HepG2 (cell line): Measurements from ENCODE around the gene MEPCE. TPM values are rescaled to one million over a fixed set of nuclear protein-coding genes. Genes with fewer than 3 reads are reported as not detected.

Experiments
- ATAC-seq: fragments of 200-7000 bp; cut with Tn5 transposase; 3 replicates; pipeline ENCODE4 v1.9.1; 2020; ENCODE audit warnings: mild to moderate bottlenecking, moderate library complexity
- Bru-seq: library from RNA; stranded (reverse); fragments of 400-500 nt; gene quantifications from one replicate; lab custom pipeline; 2021; lab: Mats Ljungman, UMichigan
- BruChase-seq, 2 experiments: library from RNA; stranded (reverse); fragments of 400-500 nt; gene quantifications; one replicate each; lab custom pipeline; 2021; lab: Mats Ljungman, UMichigan
- BruUV-seq: library from RNA; stranded (reverse); fragments of 400-500 nt; replicated peaks from 2 replicates; lab custom pipeline; 2021; lab: Mats Ljungman, UMichigan
- CTCF ChIA-PET: fragments of 300-600 bp; formaldehyde crosslinking; extraction: SDS; loops from one replicate; lab custom pipeline; 2021; ENCODE audit warnings: low total read pairs, inconsistent platforms, low intra/inter-chr PET ratio; lab: Yijun Ruan, JAX
- POLR2A ChIA-PET: fragments of 350-600 bp; sonication (Branson Sonifier 250); formaldehyde crosslinking; loops from one replicate; lab custom pipeline; 2020; ENCODE audit warnings: antibody characterized with exemption, inconsistent platforms; lab: Yijun Ruan, JAX
- DNase-seq: peaks from one replicate; pipeline ENCODE4 v3.0.0-alpha.2; 2015; ENCODE audit warnings: low spot score
- FAIRE-seq: peaks from 3 replicates; lab custom pipeline; 2011; peaks lifted over from hg19 to GRCh38; lab: Jason Lieb, UNC
- H2AFZ ChIP-seq: one replicate; pipeline ENCODE4 v1.6.1; 2011; ENCODE audit warnings: low read length, inconsistent platforms
- H3K27ac ChIP-seq: fragments of 300-600 bp; 3 replicates; pipeline ENCODE4 v1.8.0; 2011; ENCODE audit warnings: mixed run types, mild to moderate bottlenecking, mixed read lengths, low read length, inconsistent platforms; ENCODE audit not compliant: insufficient read depth; ENCODE audit errors: extremely low read length
- H3K27me3 ChIP-seq, 2 experiments: fragments of 200-600 bp in 1 of 2; 2 replicates in 1 of 2; 3 replicates in 1 of 2; pipeline versions ENCODE4 v1.6.0 to v1.8.0; 2011; ENCODE audit warnings: low read length in 2 of 2, mild to moderate bottlenecking in 2 of 2, moderate library complexity in 2 of 2, inconsistent platforms in 1 of 2; ENCODE audit not compliant: insufficient read depth in 2 of 2, control insufficient read depth in 1 of 2
- H3K36me3 ChIP-seq, 2 experiments: fragments of 200-600 bp in 1 of 2; replicated peaks in 1 of 2; 2 replicates in 1 of 2; 3 replicates in 1 of 2; pipeline versions ENCODE4 v1.5.1 to v1.8.0; 2011; ENCODE audit warnings: low read length in 2 of 2, inconsistent platforms in 1 of 2; ENCODE audit not compliant: insufficient read depth in 2 of 2, control insufficient read depth in 1 of 2
- H3K4me1 ChIP-seq: 2 replicates; pipeline ENCODE4 v1.5.1; 2012; ENCODE audit warnings: low read length, inconsistent platforms; ENCODE audit not compliant: insufficient read depth
- H3K4me2 ChIP-seq: 2 replicates; pipeline ENCODE4 v1.6.0; 2011; ENCODE audit warnings: low read depth, low read length, inconsistent platforms
- H3K4me3 ChIP-seq, 3 experiments: fragments of 200-600 bp in 1 of 3; sonication (generic), shearing (Covaris generic) in 1 of 3; replicated peaks in 1 of 3; 2 replicates each; pipeline ENCODE4 v1.5.1; 2011 to 2016; ENCODE audit warnings: low read length in 3 of 3, inconsistent platforms in 2 of 3, low read depth in 2 of 3, mild to moderate bottlenecking in 2 of 3, control low read depth in 1 of 3, mixed read lengths in 1 of 3; ENCODE audit not compliant: insufficient read depth in 1 of 3
- H3K79me2 ChIP-seq: one replicate; pipeline ENCODE4 v1.6.1; 2011; ENCODE audit warnings: low read length, inconsistent platforms; ENCODE audit not compliant: insufficient read depth
- H3K9ac ChIP-seq: 2 replicates; pipeline ENCODE4 v1.6.0; 2011; ENCODE audit warnings: mild to moderate bottlenecking, low read depth, low read length, inconsistent platforms; ENCODE audit not compliant: insufficient read depth
- H3K9me3 ChIP-seq: 2 replicates; pipeline ENCODE4 v1.5.1; 2012; ENCODE audit warnings: mild to moderate bottlenecking, low read length
- H4K20me1 ChIP-seq: 2 replicates; pipeline ENCODE4 v1.6.0; 2011; ENCODE audit warnings: inconsistent platforms, mild to moderate bottlenecking, low read length, moderate library complexity; ENCODE audit not compliant: insufficient read depth
- FOSL2 ChIP-seq: sonication (generic); formaldehyde crosslinking; IDR thresholded peaks from 2 replicates; pipeline ENCODE4 v1.4.0; 2020; ENCODE audit warnings: missing genetic modification reagents
- MTA1 ChIP-seq: sonication (generic); formaldehyde crosslinking; IDR thresholded peaks from 2 replicates; pipeline ENCODE4 v1.4.0; 2020; ENCODE audit warnings: missing genetic modification reagents, mild to moderate bottlenecking, borderline replicate concordance
- WGBS: methylation state at CpG from one replicate; pipeline ENCODE4 v1.1.6; 2017; ENCODE audit warnings: low lambda C conversion rate; 5-methylcytosine and 5-hydroxymethylcytosine counted together
- in situ Hi-C: cut with HindIII; loops from 2 replicates; pipeline ENCODE4 v1.10.0; 2017; ENCODE audit warnings: low pct_unique_long_range_greater_than_20kb; ENCODE audit not compliant: extremely low pct_ligation_motif_present
- intact Hi-C: fragments of 100-400 bp; cut with micrococcal nuclease; formaldehyde crosslinking; loops from one replicate; pipeline ENCODE4 v1.10.0; 2022; ENCODE audit not compliant: unreplicated experiment
- long read RNA-seq, 2 experiments: library from RNA in 1 of 2; library from polyadenylated mRNA in 1 of 2; stranded (forward) in 1 of 2; unstranded in 1 of 2; transcript quantifications; one replicate each; pipeline ENCODE4 v2.0.0, GENCODE V29; 2019 to 2022
- polyA minus RNA-seq, 3 experiments: library from RNA; depleted of rRNA, polyadenylated mRNA; stranded (reverse); fragments of >200 nt; gene quantifications; 2 replicates each; pipeline ENCODE4 v1.2.3, GENCODE V29; 2011; ENCODE audit warnings: low replicate concordance in 1 of 3
- polyA plus RNA-seq, 8 experiments: library from polyadenylated mRNA; depleted of rRNA in 3 of 8; stranded (reverse) in 7 of 8; unstranded in 1 of 8; fragments of >200 nt; fragmentation: Illumina TruSeq in 4 of 8; extraction: Trizol in 4 of 8; gene quantifications; 2 replicates each; pipeline versions ENCODE4 v1.2.1 to v1.2.3, GENCODE V29; 2011 to 2016; ENCODE audit warnings: low read depth in 4 of 8, missing spikeins in 1 of 8, mixed read lengths in 1 of 8; ENCODE audit not compliant: insufficient read depth in 1 of 8
- total RNA-seq, 5 experiments: library from RNA; depleted of rRNA; stranded (reverse); fragments of >200 nt; fragmentation: Illumina TruSeq; extraction: Trizol; gene quantifications; 2 replicates each; pipeline ENCODE4 v1.2.3, GENCODE V29; 2016; ENCODE audit warnings: low read depth in 1 of 5
- TF ChIP-seq, protein P1 (sequence below), 2 experiments: fragments of 450-650 bp in 1 of 2; sonication (generic) in 1 of 2; formaldehyde crosslinking in 1 of 2; IDR thresholded peaks; 2 replicates each; pipeline versions ENCODE4 v1.6.1 to v1.8.0; 2016 to 2022; ENCODE audit warnings: antibody characterized with exemption in 1 of 2, mild to moderate bottlenecking in 1 of 2, missing genetic modification reagents in 1 of 2

Gene MEPCE, protein sequence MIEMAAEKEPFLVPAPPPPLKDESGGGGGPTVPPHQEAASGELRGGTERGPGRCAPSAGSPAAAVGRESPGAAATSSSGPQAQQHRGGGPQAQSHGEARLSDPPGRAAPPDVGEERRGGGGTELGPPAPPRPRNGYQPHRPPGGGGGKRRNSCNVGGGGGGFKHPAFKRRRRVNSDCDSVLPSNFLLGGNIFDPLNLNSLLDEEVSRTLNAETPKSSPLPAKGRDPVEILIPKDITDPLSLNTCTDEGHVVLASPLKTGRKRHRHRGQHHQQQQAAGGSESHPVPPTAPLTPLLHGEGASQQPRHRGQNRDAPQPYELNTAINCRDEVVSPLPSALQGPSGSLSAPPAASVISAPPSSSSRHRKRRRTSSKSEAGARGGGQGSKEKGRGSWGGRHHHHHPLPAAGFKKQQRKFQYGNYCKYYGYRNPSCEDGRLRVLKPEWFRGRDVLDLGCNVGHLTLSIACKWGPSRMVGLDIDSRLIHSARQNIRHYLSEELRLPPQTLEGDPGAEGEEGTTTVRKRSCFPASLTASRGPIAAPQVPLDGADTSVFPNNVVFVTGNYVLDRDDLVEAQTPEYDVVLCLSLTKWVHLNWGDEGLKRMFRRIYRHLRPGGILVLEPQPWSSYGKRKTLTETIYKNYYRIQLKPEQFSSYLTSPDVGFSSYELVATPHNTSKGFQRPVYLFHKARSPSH
- total RNA-seq (2016; rRNA removed; fragmentation: Illumina TruSeq; extraction: Trizol) (22.6 and 26.0 TPM in 2 replicates), polyA plus RNA-seq (2011; rRNA removed) (12.3 and 12.7 TPM in 2 replicates), polyA minus RNA-seq (2011; rRNA and poly(A)+ RNA removed; ENCODE audit: low replicate concordance) (44.0 and 89.0 TPM in 2 replicates), Bru-seq, nascent RNA (percentile 90 among the genes with signal in this experiment), BruChase-seq, experiment 1, labeled RNA remaining after a 6-hour chase (percentile 84 among the genes with signal in this experiment), BruChase-seq, experiment 2, labeled RNA remaining after a 2-hour chase (percentile 95 among the genes with signal in this experiment)
- total RNA-seq (2016; cell fraction: cytosol; rRNA removed; fragmentation: Illumina TruSeq; extraction: Trizol; ENCODE audit: low read depth), result 3.8 and 3.9 TPM in 2 replicates
- 20.2 and 25.7 TPM in 2 replicates for total RNA-seq (2016; cell fraction: insoluble cytoplasmic fraction; rRNA removed; fragmentation: Illumina TruSeq; extraction: Trizol)
- total RNA-seq (2016; cell fraction: membrane; rRNA removed; fragmentation: Illumina TruSeq; extraction: Trizol), result 12.8 and 14.8 TPM in 2 replicates
- total RNA-seq (2016; cell fraction: nucleus; rRNA removed; fragmentation: Illumina TruSeq; extraction: Trizol), result 14.9 and 18.9 TPM in 2 replicates
- polyA plus RNA-seq (2011; cell fraction: cytosol; rRNA removed), result 9.2 and 10.6 TPM in 2 replicates
- polyA plus RNA-seq (2011; cell fraction: nucleus; rRNA removed), result 18.9 and 27.3 TPM in 2 replicates
- 14.6 and 17.9 TPM in 2 replicates for polyA plus RNA-seq (2012)
- 3.0 and 3.3 TPM in 2 replicates for polyA plus RNA-seq (2016; cell fraction: cytosol; fragmentation: Illumina TruSeq; extraction: Trizol; ENCODE audit: low read depth)
- polyA plus RNA-seq (2016; cell fraction: insoluble cytoplasmic fraction; fragmentation: Illumina TruSeq; extraction: Trizol; ENCODE audit: low read depth), result 20.4 and 25.4 TPM in 2 replicates
- 8.6 and 9.6 TPM in 2 replicates for polyA plus RNA-seq (2016; cell fraction: membrane; fragmentation: Illumina TruSeq; extraction: Trizol; ENCODE audit: low read depth)
- polyA plus RNA-seq (2016; cell fraction: nucleus; fragmentation: Illumina TruSeq; extraction: Trizol; ENCODE audit: insufficient read depth, low read depth), result 23.4 and 28.3 TPM in 2 replicates
- 8.6 and 10.8 TPM in 2 replicates for polyA minus RNA-seq (2011; cell fraction: cytosol; rRNA and poly(A)+ RNA removed)
- 27.3 and 30.2 TPM in 2 replicates for polyA minus RNA-seq (2011; cell fraction: nucleus; rRNA and poly(A)+ RNA removed)
- long read RNA-seq, experiment 1, transcript MEPCE-201 (4 exons, 3,030 nt), result major isoform, 9 of 14 reads
- long read RNA-seq, experiment 1, partial matches to known transcripts, result 5 of 14 reads
- long read RNA-seq, experiment 1, other reads (novel, unspliced or antisense), result 0 of 14 reads
- long read RNA-seq, experiment 2, transcript MEPCE-201 (4 exons, 3,030 nt), result major isoform, 78 of 97 reads
- long read RNA-seq, experiment 2, partial matches to known transcripts, result 9 of 97 reads
- long read RNA-seq, experiment 2, other reads (novel, unspliced or antisense), result 10 of 97 reads

DNA sequence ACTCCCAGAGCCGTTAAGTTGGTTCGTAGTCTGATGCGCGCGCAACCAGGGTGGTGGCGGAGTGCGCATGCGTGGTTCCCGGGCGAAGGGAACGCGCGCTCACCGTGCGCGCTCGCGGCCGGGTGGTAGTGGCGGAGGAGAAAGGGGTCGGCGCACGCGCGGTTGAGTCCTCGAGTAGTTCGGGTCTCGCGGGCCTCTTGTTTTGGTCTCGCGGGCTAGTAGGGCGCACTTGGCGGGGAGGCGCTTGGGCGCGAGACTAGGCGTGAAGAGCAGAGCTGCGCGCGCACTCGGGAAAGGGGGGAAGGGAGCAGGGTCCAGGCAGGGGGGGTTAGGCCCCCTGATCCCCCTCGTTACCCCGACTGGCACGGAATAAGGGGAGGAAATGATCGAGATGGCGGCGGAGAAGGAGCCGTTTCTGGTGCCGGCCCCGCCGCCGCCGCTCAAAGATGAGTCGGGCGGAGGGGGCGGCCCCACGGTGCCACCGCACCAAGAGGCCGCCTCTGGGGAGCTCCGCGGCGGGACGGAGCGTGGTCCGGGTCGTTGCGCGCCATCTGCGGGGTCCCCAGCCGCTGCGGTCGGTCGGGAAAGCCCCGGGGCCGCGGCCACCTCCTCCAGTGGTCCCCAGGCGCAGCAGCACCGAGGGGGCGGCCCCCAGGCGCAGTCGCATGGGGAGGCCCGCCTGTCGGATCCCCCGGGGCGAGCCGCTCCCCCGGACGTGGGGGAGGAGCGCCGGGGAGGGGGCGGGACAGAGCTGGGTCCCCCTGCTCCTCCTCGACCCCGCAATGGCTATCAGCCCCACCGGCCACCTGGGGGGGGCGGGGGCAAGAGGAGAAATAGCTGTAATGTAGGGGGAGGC, at the start of gene MEPCE:
Gene MEPCE, plus strand, starts transcription at position 195 of the 856 bp plus-strand sequence. Its CDS starts 188 bp downstream, at position 383.
- Histone ChIP-seq H3K9me3 (no peaks in the 10 kb centered on the region), H3K4me1 (peaks cover 52% of the 10 kb centered on the region), H3K36me3 (peaks cover 5 to 30% of the 10 kb centered on the region in 2 experiments), H3K4me3 (peak within 1 kb of the TSS; percentile 75 to 87 (median 83)), H2AFZ (no peak within 1 kb of the TSS), H3K79me2 (peaks cover 27% of the 10 kb centered on the region), H4K20me1 (no peaks in the 10 kb centered on the region; the same call in 1 of the 2 replicates), H3K27ac (peak within 1 kb of the TSS; percentile 98), H3K9ac (peak within 1 kb of the TSS; percentile 98), H3K4me2 (peak within 1 kb of the TSS; percentile 94), H3K27me3 (no peaks in the 10 kb centered on the region; a peak in 1 of 5 replicates)
- under 1% methylated on average over 48 of the region's 95 CpGs for WGBS
- no TSS peak for BruUV-seq
- FAIRE-seq (peak; percentile 86), ATAC-seq (peak; percentile 76), DNase-seq (peak; percentile 96)
- in situ Hi-C loops (no loop called here), intact Hi-C loops (loop anchor here (2.0 kb wide), 1 partner anchor 15 kb away; no protein-coding TSS in a partner anchor)
- POLR2A ChIA-PET, result interaction anchor here (0.5 to 4.8 kb wide), 36 partner anchors 9 to 1087 kb away, joined by 3 to 199 read pairs (median 7); partner anchors contain the start of genes AGFG2, AP4M1, FBXO24 and LAMTOR4
- CTCF ChIA-PET, result no interaction called here
- TF ChIP-seq, protein P1, sequence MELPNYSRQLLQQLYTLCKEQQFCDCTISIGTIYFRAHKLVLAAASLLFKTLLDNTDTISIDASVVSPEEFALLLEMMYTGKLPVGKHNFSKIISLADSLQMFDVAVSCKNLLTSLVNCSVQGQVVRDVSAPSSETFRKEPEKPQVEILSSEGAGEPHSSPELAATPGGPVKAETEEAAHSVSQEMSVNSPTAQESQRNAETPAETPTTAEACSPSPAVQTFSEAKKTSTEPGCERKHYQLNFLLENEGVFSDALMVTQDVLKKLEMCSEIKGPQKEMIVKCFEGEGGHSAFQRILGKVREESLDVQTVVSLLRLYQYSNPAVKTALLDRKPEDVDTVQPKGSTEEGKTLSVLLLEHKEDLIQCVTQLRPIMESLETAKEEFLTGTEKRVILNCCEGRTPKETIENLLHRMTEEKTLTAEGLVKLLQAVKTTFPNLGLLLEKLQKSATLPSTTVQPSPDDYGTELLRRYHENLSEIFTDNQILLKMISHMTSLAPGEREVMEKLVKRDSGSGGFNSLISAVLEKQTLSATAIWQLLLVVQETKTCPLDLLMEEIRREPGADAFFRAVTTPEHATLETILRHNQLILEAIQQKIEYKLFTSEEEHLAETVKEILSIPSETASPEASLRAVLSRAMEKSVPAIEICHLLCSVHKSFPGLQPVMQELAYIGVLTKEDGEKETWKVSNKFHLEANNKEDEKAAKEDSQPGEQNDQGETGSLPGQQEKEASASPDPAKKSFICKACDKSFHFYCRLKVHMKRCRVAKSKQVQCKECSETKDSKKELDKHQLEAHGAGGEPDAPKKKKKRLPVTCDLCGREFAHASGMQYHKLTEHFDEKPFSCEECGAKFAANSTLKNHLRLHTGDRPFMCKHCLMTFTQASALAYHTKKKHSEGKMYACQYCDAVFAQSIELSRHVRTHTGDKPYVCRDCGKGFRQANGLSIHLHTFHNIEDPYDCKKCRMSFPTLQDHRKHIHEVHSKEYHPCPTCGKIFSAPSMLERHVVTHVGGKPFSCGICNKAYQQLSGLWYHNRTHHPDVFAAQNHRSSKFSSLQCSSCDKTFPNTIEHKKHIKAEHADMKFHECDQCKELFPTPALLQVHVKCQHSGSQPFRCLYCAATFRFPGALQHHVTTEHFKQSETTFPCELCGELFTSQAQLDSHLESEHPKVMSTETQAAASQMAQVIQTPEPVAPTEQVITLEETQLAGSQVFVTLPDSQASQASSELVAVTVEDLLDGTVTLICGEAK (IDR thresholded peaks at IDR 0.05), result no peak
- TF ChIP-seq, protein P1 (CRISPR knock-in tag; IDR thresholded peaks at IDR 0.05), result peak; percentile 23; the same call in 1 of the 2 replicates
- TF ChIP-seq FOSL2 (CRISPR knock-in tag) (0 out of 2 replicates have a peak, but pooled peaks have one; percentile 6), MTA1 (CRISPR knock-in tag) (no peak)
